Brain microvascular endothelial cell (primary cell): ENCODE data around the gene MROH2A.
A peak's percentile ranks its signal among the peaks of the same experiment; 100 is the strongest.

ENCODE experiments used
- DNase-seq: peaks from one replicate; pipeline ENCODE4 v3.0.0-alpha.2; 2020
- H3K27ac ChIP-seq: fragments of 250-450 bp; sonication (Bioruptor Pico); 2 replicates; pipeline ENCODE4 v1.5.1; 2020; ENCODE audit warnings: mild to moderate bottlenecking, moderate library complexity
- H3K27me3 ChIP-seq: fragments of 250-450 bp; sonication (Bioruptor Pico); replicated peaks from 2 replicates; pipeline ENCODE4 v1.5.1; 2020; ENCODE audit warnings: mild to moderate bottlenecking
- H3K36me3 ChIP-seq: fragments of 250-450 bp; sonication (Bioruptor Pico); replicated peaks from 2 replicates; pipeline ENCODE4 v1.5.1; 2020; ENCODE audit warnings: mild to moderate bottlenecking
- H3K4me3 ChIP-seq: 2 replicates; pipeline ENCODE4 v1.5.1; 2011; ENCODE audit warnings: low read depth, mild to moderate bottlenecking, control low read depth, low read length, moderate library complexity
- in situ Hi-C: cut with HindIII; loops from 2 replicates; pipeline ENCODE4 v1.10.0; 2017; ENCODE audit warnings: low sequenced_read_pairs, low pct_ligation_motif_present
- TF ChIP-seq, protein P1 (sequence below): IDR thresholded peaks from 2 replicates; pipeline ENCODE4 v1.5.1; 2011; ENCODE audit warnings: low read depth, mild to moderate bottlenecking, moderate library complexity, low read length, control low read depth, inconsistent platforms; ENCODE audit errors: missing control alignments

MROH2A gene

GRCh38 chr2:233810385-233810784, 32.3 kb downstream of the MROH2A start:
- no peaks in the 10 kb centered on the region for H3K27me3 ChIP-seq
- H3K4me3 ChIP-seq = no peak overlapping the region
- no peak overlapping the region for H3K27ac ChIP-seq
- in situ Hi-C loops = no loop called here
- DNase-seq = no peak
- H3K36me3 ChIP-seq = no peaks in the 10 kb centered on the region
- TF ChIP-seq, protein P1, sequence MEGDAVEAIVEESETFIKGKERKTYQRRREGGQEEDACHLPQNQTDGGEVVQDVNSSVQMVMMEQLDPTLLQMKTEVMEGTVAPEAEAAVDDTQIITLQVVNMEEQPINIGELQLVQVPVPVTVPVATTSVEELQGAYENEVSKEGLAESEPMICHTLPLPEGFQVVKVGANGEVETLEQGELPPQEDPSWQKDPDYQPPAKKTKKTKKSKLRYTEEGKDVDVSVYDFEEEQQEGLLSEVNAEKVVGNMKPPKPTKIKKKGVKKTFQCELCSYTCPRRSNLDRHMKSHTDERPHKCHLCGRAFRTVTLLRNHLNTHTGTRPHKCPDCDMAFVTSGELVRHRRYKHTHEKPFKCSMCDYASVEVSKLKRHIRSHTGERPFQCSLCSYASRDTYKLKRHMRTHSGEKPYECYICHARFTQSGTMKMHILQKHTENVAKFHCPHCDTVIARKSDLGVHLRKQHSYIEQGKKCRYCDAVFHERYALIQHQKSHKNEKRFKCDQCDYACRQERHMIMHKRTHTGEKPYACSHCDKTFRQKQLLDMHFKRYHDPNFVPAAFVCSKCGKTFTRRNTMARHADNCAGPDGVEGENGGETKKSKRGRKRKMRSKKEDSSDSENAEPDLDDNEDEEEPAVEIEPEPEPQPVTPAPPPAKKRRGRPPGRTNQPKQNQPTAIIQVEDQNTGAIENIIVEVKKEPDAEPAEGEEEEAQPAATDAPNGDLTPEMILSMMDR = no peak

DNA sequence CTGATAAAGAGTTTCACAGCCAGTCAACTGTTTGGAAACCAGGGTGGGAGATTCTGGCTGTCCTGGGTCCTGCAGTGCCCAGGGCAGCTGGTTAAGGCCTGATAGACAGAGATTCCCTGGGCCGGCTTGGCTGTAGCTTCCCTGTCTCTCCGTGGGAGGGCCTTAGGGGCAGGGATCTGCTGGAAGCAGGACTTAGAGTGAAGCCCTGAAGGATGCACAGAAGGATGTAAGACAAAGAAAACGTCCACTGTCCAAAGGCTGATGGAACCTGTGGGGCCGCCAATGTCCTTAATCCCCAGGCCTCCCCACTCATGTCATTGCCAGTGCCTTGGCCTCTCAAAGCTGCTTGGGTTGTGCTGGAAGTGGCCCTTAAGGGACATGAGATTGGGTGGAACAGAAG, 33.0 kb downstream of the MROH2A start:
- Histone ChIP-seq H3K36me3 (no peaks in the 10 kb centered on the region), H3K27me3 (no peaks in the 10 kb centered on the region), H3K4me3 (no peak overlapping the region), H3K27ac (no peak overlapping the region)
- TF ChIP-seq, protein P1 = no peak
- no peak for DNase-seq
- in situ Hi-C loops = no loop called here

- no peaks in the 10 kb centered on the region for H3K36me3 ChIP-seq
- no peaks in the 10 kb centered on the region for H3K27me3 ChIP-seq
- H3K27ac ChIP-seq = no peak overlapping the region
- TF ChIP-seq, protein P1 = no peak
- no peak overlapping the region for H3K4me3 ChIP-seq
- in situ Hi-C loops = no loop called here
- no peak for DNase-seq
Measured at GRCh38 chr2:233811732-233812131, 33.6 kb downstream of the MROH2A start.

GRCh38 chr2:233813236-233814055, 35.3 kb downstream of the MROH2A start:
- Histone ChIP-seq H3K36me3 (no peaks in the 10 kb centered on the region), H3K4me3 (no peak overlapping the region), H3K27ac (no peak overlapping the region), H3K27me3 (no peaks in the 10 kb centered on the region)
- DNase-seq = no peak
- TF ChIP-seq, protein P1 = no peak
- in situ Hi-C loops = no loop called here

DNA sequence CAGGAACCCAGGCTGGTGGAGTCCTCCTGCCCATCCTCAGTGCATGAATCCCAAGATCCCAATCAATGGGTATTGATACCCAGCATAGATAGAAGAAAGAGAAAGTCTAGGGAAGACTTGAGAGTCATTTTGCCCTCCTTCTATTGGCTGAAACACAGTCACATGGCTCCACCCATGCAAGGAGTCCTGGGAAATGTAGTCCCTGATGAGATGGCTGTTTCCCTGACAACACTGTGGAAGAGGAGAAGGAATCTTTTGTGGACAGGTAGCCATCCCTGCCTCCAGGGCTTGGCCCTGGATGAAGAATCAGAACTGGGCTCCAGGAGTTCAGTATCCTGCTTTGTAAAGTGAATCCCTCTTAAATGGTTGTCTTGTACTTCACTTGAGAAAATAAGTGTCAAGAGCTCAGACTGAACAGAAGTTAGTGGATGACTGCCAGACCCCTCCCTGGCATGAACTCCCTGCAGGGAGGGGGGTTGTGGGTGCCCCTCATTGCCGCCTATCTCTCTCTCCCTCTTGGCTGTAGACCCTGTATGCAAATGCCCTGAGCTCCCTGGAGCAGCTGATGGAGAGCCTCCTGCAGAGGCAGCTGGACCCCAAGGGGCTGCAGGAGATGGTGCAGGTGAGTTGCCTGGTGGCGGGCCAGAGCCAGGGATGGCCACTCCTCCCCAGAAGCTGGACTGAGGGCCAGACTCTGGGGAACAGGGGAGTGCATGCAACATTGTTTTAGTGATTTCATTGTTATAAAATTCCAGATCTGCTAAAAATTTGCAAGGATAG, 36.1 kb downstream of the MROH2A start:
- Histone ChIP-seq H3K36me3 (no peaks in the 10 kb centered on the region), H3K27me3 (no peaks in the 10 kb centered on the region), H3K27ac (no peak overlapping the region), H3K4me3 (no peak overlapping the region)
- in situ Hi-C loops = no loop called here
- DNase-seq = peak; percentile 22
- TF ChIP-seq, protein P1 = no peak
